ENCODE results near the gene ABCC6.

ABCC6 gene

DNA sequence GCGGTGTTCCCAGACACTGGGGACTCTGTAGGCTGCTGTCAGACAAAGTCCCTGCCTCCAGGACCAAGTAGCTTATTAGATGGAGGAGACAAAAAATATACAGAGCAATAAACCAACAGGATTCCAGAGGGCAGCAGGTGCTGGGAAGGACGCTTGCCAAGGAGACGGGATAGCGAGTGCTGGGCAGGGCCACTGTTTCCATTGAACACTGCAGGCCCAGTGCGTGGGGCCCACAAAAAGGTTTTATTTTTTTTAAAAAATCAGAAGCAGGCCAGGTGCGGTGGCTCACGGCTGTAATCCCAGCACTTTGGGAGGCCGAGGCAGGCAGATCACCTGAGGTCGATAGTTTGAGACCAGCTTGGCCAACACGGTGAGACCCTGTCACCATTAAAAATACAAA, 84.2 kb downstream of the ABCC6 start:
- no peak for DNase-seq

DNA sequence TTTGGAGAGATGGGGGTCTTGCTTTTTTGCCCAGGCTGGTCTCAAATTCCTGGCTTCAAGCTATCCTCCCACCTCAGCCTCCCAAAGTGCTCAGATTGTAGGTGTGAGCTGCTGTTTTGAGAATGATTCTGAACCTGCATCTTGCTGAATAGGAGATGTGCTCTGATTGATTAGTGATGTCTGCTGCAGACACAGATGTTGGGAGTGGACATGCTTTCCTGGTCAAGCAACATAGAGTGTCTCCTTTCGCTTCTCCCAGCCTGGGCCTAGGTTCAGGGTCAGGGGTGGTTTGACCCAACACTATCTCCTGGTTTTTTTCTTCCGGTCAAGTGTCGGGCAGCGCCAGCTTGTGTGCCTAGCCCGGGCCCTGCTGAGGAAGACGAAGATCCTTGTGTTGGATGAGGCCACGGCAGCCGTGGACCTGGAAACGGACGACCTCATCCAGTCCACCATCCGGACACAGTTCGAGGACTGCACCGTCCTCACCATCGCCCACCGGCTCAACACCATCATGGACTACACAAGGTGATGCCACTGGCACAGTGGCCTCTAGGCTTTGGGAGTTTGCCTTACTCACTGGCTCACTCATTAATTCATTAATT, 85.2 kb downstream of the ABCC6 start:
- DNase-seq, result no peak

DNA sequence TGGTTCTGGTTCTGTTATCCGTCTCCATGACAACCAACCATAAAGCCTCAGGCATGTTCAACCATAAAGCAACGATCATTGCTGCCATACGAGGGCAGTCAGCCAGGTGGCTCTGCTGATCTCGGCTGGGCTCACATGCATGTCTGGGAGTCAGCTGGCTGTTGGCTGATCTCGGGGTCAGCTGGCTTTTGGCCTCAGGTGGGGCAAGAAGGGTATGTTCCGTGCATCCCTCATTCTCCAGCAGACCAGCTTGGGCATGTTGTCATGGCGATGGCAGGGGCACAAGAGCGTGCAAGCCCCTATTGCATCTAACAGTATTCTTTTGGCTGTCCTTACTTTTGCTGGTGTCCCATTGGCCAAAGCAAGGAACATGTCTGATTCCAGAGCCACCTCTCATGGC, 86.2 kb downstream of the ABCC6 start:
- no peak for DNase-seq

DNA sequence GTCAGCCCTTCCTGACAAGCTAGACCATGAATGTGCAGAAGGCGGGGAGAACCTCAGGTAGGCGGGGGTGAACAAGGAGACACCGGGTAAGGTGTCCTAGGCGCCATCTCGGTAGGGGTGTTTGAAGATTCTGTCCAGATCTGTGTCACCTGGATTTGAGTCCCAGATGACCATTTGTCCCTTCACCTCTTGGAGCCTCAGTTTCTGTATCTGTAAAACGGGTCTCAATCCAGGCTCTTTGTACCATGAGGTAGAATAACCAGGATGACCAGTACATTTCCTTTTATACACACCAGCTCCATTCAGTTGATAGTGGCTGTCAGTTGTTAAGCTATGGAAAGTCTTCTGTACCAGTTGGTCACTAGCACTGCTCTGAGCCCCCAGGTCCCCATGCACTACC, 86.7 kb downstream of the ABCC6 start:
- DNase-seq, result no peak

DNA sequence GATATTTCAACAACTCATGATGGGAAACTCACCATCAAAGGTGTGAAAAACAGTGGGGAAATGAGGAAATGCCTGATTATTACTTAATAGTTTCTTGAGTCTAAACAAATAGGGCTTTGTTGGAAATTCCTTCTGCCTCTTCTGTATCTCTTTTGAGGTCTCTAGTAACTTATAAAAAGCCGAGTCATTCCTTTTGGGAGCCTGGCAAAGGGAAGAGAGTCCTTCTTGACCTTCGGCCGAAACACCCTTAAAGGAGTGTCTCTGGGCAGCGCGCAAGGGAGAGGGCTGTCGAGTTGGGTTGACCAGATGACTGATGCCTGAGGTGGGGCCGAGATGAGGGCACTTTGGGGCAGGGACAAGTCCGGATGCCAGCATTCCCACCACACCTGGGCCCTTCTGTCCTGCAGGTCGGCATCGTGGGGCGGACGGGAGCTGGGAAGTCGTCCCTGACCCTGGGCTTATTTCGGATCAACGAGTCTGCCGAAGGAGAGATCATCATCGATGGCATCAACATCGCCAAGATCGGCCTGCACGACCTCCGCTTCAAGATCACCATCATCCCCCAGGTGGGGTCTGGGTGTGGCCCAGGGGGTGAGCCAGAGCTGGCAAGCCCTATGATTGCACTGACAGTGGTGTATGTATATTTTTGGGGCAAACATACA, 89.2 kb downstream of the ABCC6 start:
- no peak for DNase-seq

DNA sequence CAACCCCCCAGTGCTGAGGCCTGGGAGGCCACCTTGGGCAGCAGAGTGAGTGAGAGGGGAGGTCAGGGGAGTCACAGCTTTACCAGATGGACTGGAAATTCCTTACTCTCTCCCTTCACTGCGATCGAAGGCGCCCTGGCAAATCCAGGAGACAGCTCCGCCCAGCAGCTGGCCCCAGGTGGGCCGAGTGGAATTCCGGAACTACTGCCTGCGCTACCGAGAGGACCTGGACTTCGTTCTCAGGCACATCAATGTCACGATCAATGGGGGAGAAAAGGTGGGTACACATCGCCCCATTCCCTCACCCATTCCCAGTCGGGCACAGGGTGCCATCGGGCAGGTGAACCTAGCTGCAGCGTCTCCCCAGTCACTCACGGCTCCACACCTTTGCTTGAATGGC, 91.6 kb downstream of the ABCC6 start:
- no peak for DNase-seq

DNA sequence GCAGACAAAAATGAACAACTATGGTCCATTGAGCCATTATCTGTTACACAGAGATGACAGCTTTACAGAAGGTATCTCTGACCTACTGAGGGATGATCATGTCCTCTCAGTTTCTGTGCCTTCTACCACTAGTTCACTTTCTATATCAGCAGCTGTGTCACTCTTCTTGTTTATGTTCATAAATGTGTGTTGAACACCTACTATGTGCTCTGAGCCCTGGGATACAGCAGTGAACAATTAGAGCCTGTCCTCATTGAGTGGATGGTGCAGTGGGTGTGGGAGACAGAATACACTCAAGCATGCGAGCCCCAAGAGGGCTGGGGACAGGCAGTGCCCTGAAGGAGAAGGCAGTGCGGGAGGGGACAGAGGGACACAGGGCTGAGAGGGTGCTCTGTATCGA, 92.1 kb downstream of the ABCC6 start:
- DNase-seq, result no peak

DNA sequence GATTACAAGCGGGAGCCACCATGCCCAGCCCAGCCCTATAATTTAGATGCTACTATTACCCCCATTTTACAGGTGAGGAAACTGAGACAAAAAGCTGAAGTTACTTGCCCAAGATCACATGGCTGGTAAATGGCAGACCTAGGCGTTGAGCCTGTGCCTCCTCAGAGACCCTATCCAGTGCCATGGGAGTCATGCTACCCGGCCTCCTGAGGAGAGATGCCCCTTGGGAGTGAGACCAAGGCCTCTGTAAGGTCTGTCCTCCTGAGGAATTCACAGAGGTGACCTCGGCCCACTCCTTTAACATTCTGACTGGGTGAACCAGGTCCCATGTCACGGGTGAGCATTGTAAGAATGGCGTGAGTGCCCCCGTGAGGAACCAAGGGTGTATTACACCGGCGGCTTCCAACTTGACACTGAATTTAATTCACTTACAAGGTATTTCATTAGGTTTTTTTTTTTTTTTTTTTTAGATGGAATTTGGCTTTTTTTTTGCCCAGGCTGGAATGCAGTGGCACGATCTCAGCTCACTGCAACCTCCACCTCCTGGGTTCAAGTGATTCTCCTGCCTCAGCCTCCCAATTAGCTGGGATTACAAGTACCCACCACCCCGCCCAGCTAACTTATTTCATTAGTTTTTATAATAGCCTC, 95.7 kb downstream of the ABCC6 start:
- DNase-seq, result peak; percentile 59

DNA sequence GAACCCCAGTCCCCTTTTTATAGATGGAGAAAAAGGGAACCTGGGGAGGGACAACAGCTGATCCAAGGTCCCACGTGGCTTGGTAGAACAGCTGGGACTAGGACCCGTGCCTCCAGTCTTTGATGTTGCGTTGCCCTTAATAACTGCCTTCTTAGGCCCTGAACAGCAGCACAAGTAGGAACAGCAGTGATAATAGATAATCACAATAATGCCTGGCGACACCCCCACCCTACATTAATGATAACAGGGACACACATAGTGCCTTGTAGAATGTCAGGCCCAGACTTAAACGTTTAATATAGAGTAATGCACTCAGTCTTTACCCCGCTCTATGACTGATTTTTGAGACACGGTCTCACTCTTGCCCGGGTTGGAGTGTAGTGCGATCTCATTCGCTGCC, 96.4 kb downstream of the ABCC6 start:
- DNase-seq, result no peak

DNA sequence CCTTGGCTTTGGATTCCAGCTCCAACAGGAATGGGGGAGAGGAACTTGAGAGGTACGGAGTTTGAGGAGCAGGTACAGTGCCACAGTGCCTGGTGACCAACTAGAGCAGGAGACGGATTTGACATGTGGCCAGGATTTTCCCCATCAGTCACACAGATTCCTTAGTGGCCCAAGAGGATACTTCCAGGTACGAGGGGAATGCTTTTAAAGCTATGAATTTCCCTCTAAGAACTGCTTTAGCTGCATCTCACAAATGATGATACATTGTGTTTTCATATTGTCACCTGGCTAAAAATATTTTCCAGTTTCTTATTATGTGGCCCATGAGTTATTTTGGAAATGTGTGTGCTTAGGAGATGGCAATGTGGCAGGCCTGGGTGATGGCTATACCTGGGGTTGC, 98.3 kb downstream of the ABCC6 start:
- DNase-seq, result no peak

DNA sequence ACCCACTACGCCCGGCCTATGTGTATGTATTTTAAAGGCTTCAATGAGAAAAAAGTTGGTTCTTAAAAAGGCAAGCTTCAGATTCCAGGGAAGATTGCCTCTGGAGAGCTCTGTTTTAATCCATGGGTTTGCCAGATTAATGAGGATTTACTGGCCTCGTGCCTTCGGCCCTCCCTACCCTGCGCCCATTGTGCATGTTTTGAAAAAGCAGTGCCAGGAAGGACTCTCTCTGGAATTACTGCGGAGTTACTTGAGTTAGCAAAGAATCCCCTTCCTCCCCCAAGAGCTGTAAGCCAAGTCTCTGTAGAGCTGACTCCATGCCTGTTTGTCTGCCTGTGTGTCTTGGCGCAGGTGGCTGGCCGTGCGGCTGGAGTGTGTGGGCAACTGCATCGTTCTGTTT, 98.9 kb downstream of the ABCC6 start:
- no peak for DNase-seq

DNA sequence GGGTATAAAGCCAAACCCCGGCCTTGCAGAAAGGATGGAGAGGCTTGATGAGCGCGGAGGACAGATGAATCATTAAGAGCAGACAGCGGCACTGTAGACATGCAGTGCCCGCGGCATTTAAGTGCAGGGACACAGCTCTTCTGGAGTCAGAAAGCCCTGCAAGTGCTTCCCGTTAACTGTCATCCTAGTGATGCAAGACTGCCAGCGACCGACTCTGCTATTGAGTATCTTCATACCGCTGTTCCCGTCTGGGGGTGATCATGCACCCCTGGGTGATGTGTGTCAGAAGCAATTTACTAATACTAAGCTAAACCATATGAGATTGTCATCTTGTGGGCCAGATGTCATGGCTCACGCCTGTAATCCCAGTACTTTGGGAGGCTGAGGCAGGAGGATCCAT, 101.0 kb downstream of the ABCC6 start:
- no peak for DNase-seq

DNA sequence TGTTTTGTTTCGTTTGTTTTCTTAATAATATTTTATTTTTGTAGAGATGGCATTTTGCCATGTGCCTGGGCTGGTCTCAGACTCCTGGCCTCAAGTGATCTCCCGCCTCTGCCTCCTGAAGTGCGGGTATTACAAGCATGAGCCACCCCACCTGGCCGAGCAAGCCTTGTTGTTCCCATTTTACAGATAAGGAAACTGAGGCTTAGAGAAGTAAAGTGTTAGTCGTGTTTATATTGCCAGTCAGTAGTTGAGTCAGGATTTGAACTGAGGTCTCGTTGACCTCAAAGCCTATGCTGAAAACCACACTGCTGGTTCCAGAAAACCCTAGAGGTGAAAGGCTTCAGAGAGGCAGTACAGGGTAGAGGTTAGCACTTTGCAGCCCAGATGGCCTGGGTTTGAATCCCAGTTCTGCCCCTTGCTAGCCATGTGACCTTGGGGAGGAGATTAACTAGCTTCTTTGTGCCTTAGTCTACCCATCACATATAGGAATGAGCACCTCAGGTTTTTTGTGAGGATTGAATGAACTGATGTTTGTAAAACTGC, 102.0 kb downstream of the ABCC6 start:
- DNase-seq, result no peak

DNA sequence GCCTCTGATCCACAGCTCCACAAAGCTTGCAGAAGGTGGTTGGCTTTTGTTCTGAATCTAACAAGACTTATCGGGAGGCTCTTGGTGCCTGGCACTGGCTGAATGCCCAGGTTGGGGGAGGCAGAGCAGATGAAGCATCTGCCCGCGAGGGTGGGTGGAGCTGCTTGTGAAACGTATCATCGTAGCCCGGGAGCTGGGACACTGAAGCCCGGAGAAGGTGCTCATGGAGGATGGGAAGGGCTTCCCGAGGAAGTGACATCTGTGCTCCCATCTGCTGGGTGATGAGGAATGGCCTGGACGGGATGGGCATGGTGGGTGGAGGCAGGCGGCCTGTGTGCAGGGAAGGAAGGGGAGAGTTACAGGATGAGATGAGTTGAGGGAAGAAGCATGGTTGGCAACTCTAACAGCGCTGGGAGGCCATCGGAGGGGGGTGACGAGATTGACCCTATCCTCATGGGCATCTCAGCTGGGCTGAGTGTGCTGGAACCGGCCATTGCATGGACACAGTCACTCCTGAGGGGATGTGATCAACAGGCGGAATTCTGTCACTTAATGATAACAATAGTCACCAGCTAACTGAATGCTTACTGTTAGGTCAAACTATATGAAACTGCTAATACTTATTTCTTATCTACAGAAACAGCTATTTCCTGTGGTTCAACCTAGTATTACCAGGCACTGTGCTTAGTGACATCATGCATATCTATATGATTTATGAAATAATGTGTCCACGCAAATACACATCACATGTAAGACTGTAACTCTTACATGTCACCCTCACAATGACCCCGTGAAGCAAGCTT, 102.7 kb downstream of the ABCC6 start:
- no peak for DNase-seq

DNA sequence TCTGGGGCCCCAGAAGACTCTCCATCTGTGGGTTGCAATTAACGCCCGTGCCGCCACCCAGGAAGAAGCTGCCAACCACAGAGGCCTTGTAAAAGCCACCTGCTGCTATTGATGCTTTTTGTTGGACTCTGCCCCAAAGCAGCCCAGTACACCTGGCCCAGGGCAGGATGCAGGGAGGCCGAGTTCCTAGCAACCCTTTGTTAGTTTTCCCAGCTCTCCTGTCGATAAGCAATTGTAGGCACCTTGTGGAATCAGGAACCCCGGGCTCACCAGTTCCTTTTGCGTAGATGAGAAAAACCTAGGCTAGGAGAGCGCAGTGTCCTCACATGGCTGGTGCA, 103.3 kb downstream of the ABCC6 start:
- DNase-seq, result no peak

DNA sequence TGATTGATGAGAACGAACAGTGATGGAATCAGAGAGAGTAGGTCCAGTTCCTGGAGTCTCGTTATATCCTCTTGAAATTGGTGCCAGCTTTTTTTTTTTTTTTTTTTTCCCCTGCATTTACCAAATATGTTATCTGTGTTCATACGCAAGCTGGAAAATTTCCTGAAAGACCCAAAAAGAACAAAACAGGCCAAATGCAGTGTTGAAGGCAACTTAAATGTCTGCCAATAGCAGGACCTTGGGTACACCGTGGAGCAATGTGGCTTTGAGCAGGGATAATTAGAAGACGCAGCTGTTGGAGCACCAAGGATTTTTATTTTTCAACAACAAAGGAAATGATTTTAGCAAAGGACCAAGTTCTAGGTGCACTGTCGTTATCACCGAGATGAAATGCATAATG, 105.0 kb downstream of the ABCC6 start:
- no peak for DNase-seq

DNA sequence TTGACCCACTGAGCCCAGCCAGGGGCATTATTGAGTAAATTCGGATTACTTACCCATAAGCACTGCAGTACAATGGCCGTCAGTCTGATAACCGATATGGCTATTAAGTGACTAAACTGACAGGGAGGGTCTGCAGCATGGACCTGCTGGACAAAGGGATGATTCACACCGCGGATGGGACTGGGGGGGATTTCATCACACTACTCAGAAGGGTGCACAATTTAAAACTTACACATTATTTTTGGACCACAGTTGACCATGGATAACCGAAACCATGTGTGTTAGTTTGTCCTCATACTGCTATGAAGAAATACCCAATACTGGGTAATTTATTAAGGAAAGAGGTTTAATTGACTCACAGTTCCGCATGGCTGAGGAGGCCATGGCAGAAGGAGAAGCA, 106.5 kb downstream of the ABCC6 start:
- no peak for DNase-seq

DNA sequence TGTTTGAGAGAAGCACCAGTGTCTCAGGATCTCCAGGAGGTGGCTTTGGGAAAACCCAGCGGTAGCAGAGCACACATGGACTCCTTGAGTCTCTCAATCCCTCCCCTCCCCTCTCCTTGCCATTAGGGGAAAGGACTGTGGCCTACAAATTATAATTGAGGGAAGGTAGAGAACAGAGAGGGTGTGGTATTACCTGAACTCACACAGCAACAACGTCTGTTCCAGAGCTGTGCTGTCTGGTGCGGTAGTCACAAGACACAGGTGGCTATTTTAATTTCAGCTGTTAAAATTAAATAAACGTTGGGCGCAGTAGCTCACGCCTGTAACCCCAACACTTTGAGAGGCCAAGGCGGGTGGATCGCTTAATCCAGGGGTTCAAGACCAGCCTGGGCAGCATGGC, 110.2 kb downstream of the ABCC6 start:
- no peak for DNase-seq

DNA sequence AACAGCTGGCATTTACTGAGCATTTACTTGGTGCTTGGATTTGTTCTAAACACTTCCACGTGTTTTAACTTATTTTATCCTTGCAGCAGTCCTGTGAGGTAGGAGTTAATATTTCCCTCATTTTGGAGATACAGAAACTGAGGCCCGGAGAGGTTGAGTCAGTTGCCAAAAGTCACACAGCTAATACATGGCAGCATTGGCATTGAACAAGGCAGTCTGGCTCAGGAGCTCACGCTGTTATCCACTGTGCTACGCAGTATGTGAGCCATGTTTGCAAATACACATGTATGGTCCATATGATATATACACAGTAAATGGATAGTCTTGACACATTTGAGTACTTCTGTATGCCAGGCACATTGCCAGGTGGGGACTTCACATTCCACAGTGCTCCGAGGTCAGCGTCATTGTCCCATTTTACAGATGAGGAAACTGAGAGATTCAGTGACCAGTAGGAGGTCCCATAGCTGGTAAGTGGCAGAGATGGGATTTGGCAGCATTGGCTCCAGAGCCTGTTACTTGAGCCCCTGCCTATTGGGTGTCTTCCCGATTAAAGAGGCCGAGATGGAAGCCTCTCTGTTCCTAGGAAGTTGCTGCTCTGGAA, 110.7 kb downstream of the ABCC6 start:
- no peak for DNase-seq

DNA sequence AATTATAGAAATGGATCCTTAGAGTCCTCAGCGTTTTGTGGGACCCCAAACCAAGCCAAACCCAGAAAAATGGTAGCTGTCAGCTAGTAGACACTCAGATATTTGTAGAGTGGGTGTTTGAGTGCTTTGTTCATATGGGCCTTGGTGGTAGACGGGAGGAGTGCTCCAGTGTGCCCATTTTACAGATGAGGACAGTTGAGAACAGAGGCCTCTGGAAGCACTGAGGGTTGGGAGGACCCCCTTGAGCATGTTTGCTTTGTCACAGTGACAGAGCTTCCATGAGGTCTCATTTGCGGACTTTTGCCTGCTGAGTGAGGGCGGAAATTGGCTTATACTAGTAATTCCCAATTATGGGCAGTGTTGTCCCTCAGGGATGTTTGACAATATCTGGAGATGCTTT, 111.7 kb downstream of the ABCC6 start:
- no peak for DNase-seq

DNA sequence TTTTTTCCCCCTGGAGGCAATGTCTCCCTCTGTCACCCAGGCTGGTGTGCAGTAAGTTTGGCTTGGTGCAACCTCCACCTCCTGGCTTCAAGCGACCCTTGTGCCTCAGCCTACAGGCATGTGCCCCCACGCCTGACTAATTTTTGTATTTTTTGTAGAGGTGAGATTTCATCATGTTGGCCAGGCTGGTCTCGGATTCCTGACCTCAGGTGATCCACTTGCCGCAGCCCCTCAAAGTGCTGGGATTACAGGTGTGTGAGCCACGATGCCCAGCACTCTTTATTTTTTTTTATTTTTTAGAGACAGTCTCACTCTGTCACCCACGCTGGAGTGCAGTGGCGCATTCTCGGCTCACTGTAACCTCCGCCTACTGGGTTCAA, 113.2 kb downstream of the ABCC6 start:
- DNase-seq, result no peak

DNA sequence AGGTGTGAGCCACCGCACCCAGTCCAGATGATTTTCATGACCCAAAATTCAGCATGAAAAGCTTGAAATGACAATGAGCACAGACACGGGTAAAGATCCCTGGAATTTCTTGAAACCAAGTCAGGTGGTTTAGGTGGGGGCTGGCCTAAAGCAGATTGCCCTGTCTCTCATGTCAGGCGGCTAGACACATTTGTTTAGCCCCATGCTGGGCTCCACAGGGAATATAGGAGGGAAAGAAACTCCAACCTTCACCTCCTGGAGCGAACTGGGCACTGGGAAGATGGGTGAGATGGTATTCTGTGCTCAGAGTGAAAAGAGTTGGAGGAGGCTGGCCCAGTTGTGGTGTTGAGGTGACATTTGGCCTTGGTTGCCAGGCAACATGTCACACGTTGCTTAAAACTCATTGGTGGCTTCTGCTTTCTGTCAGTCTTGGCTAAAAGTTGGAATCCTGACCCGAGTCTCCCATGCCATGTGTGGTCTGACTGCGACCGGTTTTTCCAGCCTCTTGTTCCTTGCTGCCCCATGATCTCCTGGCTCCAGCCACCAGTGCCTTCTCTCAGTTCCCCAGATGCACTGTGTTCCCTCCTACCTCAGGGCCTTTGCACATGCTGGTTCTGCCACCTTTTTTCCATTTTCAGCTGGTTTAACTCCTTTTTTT, 113.7 kb downstream of the ABCC6 start:
- DNase-seq, result no peak

DNA sequence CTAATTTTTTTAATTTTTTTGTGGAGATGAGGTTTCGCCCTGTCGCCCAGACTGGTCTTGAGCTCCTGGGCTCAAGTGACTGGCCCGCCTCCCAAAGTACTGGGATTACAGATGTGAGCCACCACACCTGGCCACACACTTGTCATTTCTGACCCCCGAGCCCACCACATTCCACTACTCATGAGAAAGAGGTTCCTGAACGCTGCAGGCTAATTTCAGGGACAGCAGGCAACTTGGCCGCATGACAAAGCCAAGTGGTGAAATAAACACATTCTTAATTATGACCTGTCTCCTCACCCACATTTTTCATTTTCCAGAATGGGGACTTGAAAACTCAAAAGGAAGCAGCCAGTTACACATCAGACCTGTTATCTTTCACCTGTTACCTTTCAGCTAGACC, 114.5 kb downstream of the ABCC6 start:
- DNase-seq, result no peak
